WTC11 (cell line): ENCODE results near the gene USP7. TPM values are rescaled to one million over a fixed set of nuclear protein-coding genes. Genes with fewer than 3 reads are reported as not detected.
A peak's percentile ranks its signal among the peaks of the same experiment; 100 is the strongest.

Source experiments
- ATAC-seq: fragments of 200-7000 bp; cut with Tn5 transposase; 2 replicates; pipeline ENCODE4 v1.10.0; 2021; ENCODE audit warnings: mild to moderate bottlenecking, moderate library complexity
- CTCF ChIA-PET: fragments of 300-600 bp; sonication (Branson Sonifier 250); formaldehyde crosslinking; loops from one replicate; lab custom pipeline; 2021; ENCODE audit warnings: antibody characterized with exemption; lab: Charles Lee
- POLR2A ChIA-PET: fragments of 350-600 bp; sonication (Branson Sonifier 250); formaldehyde crosslinking; loops from one replicate; lab custom pipeline; 2021; ENCODE audit warnings: antibody characterized with exemption; lab: Charles Lee
- DNase-seq: peaks from one replicate; pipeline ENCODE4 v3.0.0; 2021; ENCODE audit warnings: low spot score
- H3K27ac Mint-ChIP-seq: 2 replicates; pipeline ENCODE4 v1.8.0; 2021; ENCODE audit warnings: mixed read lengths
- H3K27me3 Mint-ChIP-seq: 2 replicates; pipeline ENCODE4 v1.8.0; 2021; ENCODE audit warnings: low read depth, mild to moderate bottlenecking, moderate library complexity, mixed read lengths
- H3K36me3 Mint-ChIP-seq: 2 replicates; pipeline ENCODE4 v1.8.0; 2021; ENCODE audit warnings: mixed read lengths
- H3K4me1 Mint-ChIP-seq: 2 replicates; pipeline ENCODE4 v1.8.0; 2022; ENCODE audit warnings: mixed read lengths
- H3K4me3 Mint-ChIP-seq: 2 replicates; pipeline ENCODE4 v1.8.0; 2021; ENCODE audit warnings: mild to moderate bottlenecking, moderate library complexity, mixed read lengths
- H3K9me3 Mint-ChIP-seq: 2 replicates; pipeline ENCODE4 v1.8.0; 2021; ENCODE audit warnings: mixed read lengths
- ATF1 ChIP-seq: sonication (generic); formaldehyde crosslinking; IDR thresholded peaks from 2 replicates; pipeline ENCODE4 v1.8.1; 2023; ENCODE audit warnings: mild to moderate bottlenecking, moderate library complexity, missing genetic modification reagents
- CBFB ChIP-seq: sonication (generic); formaldehyde crosslinking; IDR thresholded peaks from 2 replicates; pipeline ENCODE4 v1.8.1; 2022; ENCODE audit warnings: mild to moderate bottlenecking, low read depth, missing genetic modification reagents
- CREB1 ChIP-seq: sonication (generic); formaldehyde crosslinking; IDR thresholded peaks from 2 replicates; pipeline ENCODE4 v1.8.0; 2023; ENCODE audit warnings: mild to moderate bottlenecking, missing genetic modification reagents
- FOXK1 ChIP-seq: sonication (generic); formaldehyde crosslinking; IDR thresholded peaks from 2 replicates; pipeline ENCODE4 v1.8.0; 2022; ENCODE audit warnings: mild to moderate bottlenecking, moderate library complexity, missing genetic modification reagents
- GABPB1 ChIP-seq: sonication (generic); formaldehyde crosslinking; IDR thresholded peaks from 2 replicates; pipeline ENCODE4 v1.8.1; 2023; ENCODE audit warnings: mild to moderate bottlenecking, missing genetic modification reagents
- GRHL2 ChIP-seq: fragments of 250-450 bp; sonication (Bioruptor Pico); IDR thresholded peaks from 2 replicates; pipeline ENCODE4 v1.8.0; 2022; ENCODE audit warnings: mild to moderate bottlenecking, moderate library complexity; ENCODE audit not compliant: insufficient replicate concordance, severe bottlenecking
- GTF2I ChIP-seq: fragments of 250-450 bp; sonication (Bioruptor Pico); conservative IDR thresholded peaks from 2 replicates; pipeline ENCODE4 v1.4.0; 2021; ENCODE audit warnings: mild to moderate bottlenecking
- MXD4 ChIP-seq: fragments of 250-450 bp; sonication (Bioruptor Pico); IDR thresholded peaks from 2 replicates; pipeline ENCODE4 v1.8.0; 2021; ENCODE audit warnings: mild to moderate bottlenecking, moderate library complexity, borderline replicate concordance
- MYBL2 ChIP-seq: sonication (generic); formaldehyde crosslinking; IDR thresholded peaks from 2 replicates; pipeline ENCODE4 v1.8.1; 2023; ENCODE audit warnings: mild to moderate bottlenecking, moderate library complexity, missing genetic modification reagents
- NFE2L1 ChIP-seq: sonication (generic); formaldehyde crosslinking; IDR thresholded peaks from 2 replicates; pipeline ENCODE4 v1.8.1; 2023; ENCODE audit warnings: missing genetic modification reagents
- NFYB ChIP-seq: sonication (generic); formaldehyde crosslinking; conservative IDR thresholded peaks from 2 replicates; pipeline ENCODE4 v1.8.0; 2022; ENCODE audit warnings: low read depth, missing genetic modification reagents
- NR3C1 ChIP-seq: sonication (generic); formaldehyde crosslinking; conservative IDR thresholded peaks from 2 replicates; pipeline ENCODE4 v1.8.1; 2023; ENCODE audit warnings: low read depth, mild to moderate bottlenecking, missing genetic modification reagents
- SP1 ChIP-seq: sonication (generic); formaldehyde crosslinking; conservative IDR thresholded peaks from 2 replicates; pipeline ENCODE4 v1.8.1; 2022; ENCODE audit warnings: missing genetic modification reagents
- ZNF232 ChIP-seq: sonication (generic); formaldehyde crosslinking; IDR thresholded peaks from 2 replicates; pipeline ENCODE4 v1.8.0; 2022; ENCODE audit warnings: mild to moderate bottlenecking, missing genetic modification reagents
- total RNA-seq: library from RNA; stranded (reverse); gene quantifications from 3 replicates; pipeline ENCODE4 v1.2.3, GENCODE V29; 2021
- TF ChIP-seq, protein P1 (sequence below): sonication (generic); formaldehyde crosslinking; IDR thresholded peaks from 2 replicates; pipeline ENCODE4 v1.8.0; 2022; ENCODE audit warnings: mild to moderate bottlenecking, missing genetic modification reagents
- TF ChIP-seq, protein P2 (sequence below): fragments of 250-450 bp; sonication (Bioruptor Pico); IDR thresholded peaks from 2 replicates; pipeline ENCODE4 v1.8.0; 2021; ENCODE audit warnings: mild to moderate bottlenecking
- TF ChIP-seq, protein P3 (sequence below): sonication (generic); formaldehyde crosslinking; conservative IDR thresholded peaks from 2 replicates; pipeline ENCODE4 v1.8.1; 2022; ENCODE audit warnings: mild to moderate bottlenecking, missing genetic modification reagents
- TF ChIP-seq, protein P4 (sequence below): sonication (generic); formaldehyde crosslinking; IDR thresholded peaks from 2 replicates; pipeline ENCODE4 v1.8.1; 2023; ENCODE audit warnings: mild to moderate bottlenecking, moderate library complexity, missing genetic modification reagents

Gene USP7
- total RNA-seq, 1 experiment from 2014 or later: 211 TPM

DNA sequence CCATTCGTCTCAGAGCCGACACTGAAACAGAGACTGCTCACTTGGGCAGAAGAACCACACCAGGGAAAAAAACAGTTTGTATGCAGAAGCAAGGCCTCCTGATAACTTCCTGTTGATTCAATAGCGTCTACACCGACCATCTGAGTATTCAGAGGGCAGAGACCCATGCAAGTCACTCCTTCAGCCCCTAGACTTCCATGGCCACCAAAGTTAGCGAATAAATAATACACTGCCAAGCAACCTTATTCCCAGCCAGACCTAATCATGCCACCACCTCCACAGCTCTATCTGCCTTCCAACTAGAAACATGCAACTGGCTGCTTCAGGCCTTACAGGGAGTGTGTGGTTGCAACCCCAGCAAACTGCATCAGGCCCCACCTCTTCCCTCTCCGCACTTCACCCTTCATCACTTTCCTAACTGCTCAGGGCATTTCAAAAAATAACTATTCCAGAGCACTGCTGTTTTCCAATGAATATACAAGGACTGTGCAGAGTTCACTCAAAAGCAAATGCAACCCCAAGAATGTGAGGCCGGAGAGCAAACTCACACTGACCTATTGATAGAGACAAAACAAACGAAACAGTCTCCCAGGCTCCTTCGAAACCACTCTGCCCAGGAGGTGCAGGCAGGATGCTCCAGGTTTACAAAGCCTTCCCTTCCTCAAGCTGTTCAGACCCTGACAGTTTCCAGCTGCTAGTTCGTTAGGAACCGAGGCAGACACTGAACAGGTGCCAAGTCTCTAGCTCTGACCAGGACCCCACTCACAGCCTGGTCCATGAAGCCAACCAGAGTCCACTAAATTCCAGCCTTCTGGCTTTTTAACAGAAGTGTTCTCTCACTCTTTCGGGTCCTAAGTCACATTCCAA is 3.6 kb downstream of the USP7 start (continued):
- TF ChIP-seq, protein P1, sequence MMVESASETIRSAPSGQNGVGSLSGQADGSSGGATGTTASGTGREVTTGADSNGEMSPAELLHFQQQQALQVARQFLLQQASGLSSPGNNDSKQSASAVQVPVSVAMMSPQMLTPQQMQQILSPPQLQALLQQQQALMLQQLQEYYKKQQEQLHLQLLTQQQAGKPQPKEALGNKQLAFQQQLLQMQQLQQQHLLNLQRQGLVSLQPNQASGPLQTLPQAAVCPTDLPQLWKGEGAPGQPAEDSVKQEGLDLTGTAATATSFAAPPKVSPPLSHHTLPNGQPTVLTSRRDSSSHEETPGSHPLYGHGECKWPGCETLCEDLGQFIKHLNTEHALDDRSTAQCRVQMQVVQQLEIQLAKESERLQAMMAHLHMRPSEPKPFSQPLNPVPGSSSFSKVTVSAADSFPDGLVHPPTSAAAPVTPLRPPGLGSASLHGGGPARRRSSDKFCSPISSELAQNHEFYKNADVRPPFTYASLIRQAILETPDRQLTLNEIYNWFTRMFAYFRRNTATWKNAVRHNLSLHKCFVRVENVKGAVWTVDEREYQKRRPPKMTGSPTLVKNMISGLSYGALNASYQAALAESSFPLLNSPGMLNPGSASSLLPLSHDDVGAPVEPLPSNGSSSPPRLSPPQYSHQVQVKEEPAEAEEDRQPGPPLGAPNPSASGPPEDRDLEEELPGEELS: no peak
- TF ChIP-seq ZNF232 (CRISPR knock-in tag) (no peak), CREB1 (no peak)
- TF ChIP-seq, protein P2, sequence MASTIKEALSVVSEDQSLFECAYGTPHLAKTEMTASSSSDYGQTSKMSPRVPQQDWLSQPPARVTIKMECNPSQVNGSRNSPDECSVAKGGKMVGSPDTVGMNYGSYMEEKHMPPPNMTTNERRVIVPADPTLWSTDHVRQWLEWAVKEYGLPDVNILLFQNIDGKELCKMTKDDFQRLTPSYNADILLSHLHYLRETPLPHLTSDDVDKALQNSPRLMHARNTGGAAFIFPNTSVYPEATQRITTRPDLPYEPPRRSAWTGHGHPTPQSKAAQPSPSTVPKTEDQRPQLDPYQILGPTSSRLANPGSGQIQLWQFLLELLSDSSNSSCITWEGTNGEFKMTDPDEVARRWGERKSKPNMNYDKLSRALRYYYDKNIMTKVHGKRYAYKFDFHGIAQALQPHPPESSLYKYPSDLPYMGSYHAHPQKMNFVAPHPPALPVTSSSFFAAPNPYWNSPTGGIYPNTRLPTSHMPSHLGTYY (CRISPR knock-in tag): no peak

DNA sequence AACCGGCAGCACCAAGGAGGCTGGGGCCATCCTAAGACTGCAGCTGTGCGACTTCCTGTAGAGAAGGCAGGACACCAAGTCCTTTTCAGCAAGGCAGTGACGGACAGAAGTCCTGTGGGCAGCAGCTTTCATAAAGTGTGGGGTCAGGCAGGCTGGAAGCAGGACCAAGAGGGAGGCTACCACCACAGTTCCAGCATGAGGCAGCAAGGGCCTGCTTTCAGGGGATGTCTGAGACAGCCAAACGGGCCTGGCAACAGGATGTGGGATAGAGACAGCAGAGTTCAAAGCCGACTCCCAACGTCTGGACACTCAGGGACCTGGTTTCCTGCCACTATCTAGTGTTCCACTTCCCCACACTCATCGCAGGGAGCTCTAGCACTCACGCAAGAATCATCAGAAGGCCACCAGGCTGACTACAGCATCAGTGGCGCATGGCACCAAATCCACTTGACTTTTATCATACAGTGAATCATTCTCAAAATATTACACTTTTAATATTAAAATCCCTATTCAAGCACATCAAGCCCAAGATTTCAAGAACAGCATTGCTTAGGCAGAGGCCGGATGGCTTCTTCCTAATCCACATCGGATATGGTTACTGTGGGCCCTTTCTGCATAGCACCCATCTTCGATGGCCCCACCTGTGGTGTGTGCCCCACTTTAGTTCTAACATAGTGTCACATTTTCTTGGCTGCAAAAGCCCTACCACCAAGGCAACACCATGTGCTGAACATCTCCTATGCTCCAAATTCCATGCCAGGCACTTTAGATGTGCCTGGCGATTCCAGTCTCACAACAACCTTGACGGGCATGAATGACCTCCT is 5.2 kb downstream of the USP7 start:
- ATAC-seq (peak; percentile 7), DNase-seq (no peak)
- no peaks in the 10 kb centered on the region for H3K9me3 Mint-ChIP-seq
- H3K4me1 Mint-ChIP-seq: peaks cover 76% of the 10 kb centered on the region
- ChIA-PET POLR2A (no interaction called here), CTCF (interaction anchor here (0.9 to 3.8 kb wide), 3 partner anchors 22 to 50 kb away, joined by 3 to 43 read pairs (median 5); no protein-coding TSS in a partner anchor)
- peaks cover 6% of the 10 kb centered on the region for H3K36me3 Mint-ChIP-seq
- peak overlapping the region; percentile 69 for H3K27ac Mint-ChIP-seq
- H3K4me3 Mint-ChIP-seq: peak overlapping the region; percentile 15; the same call in 1 of the 2 replicates
- no peaks in the 10 kb centered on the region for H3K27me3 Mint-ChIP-seq
- TF ChIP-seq GRHL2 (CRISPR knock-in tag) (no peak), GTF2I (CRISPR knock-in tag) (no peak), NR3C1 (CRISPR knock-in tag) (no peak), NFE2L1 (0 out of 2 replicates have a peak, but pooled peaks have one; percentile 39), NFYB (CRISPR knock-in tag) (0 out of 2 replicates have a peak, but pooled peaks have one; percentile 0), MYBL2 (CRISPR knock-in tag) (0 out of 2 replicates have a peak, but pooled peaks have one; percentile 38)

DNA sequence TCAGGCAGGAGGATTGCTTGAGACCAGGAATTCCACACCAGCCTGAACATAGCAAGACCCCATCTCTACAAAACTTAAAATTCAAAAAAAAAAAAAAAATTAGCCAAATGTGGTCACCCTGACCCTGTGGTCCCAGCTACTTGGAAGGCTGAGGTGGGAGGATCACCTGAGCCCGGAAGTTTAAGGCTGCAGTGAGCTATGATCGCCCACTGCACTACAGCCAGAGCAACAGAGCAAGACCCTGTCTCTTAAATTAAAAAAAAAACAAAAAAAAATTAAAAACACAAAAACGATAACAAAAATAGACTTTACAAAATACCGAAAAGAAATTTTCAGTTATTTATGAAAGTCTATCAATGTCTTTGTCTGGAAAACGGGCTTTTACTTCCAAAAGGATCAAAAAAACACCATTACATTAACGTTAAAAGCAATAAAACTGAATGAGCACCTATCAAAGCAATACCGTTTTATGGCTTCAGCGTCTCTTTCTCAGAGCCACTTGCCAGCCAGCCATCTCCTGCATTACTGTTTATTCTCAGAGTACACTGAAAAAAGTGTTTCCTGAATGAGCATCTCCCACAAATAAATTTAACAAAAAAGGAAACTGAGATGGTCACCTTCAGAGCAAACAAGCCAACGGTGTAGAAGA is 6.1 kb downstream of the USP7 start:
- peaks cover 83% of the 10 kb centered on the region for H3K4me1 Mint-ChIP-seq
- H3K27ac Mint-ChIP-seq: peak overlapping the region; percentile 70; the same call in 1 of the 2 replicates
- no peaks in the 10 kb centered on the region for H3K9me3 Mint-ChIP-seq
- TF ChIP-seq GABPB1 (CRISPR knock-in tag): 0 out of 2 replicates have a peak, but pooled peaks have one; percentile 1
- no peak for TF ChIP-seq ATF1
- no peaks in the 10 kb centered on the region for H3K27me3 Mint-ChIP-seq
- H3K36me3 Mint-ChIP-seq: peaks cover 6% of the 10 kb centered on the region
- CTCF ChIA-PET: interaction anchor here (0.9 to 3.8 kb wide), 4 partner anchors 9 to 51 kb away, joined by 3 to 43 read pairs (median 4); no protein-coding TSS in a partner anchor
- no peak for ATAC-seq
- H3K4me3 Mint-ChIP-seq: no peak overlapping the region
- POLR2A ChIA-PET: no interaction called here
- DNase-seq: no peak

DNA sequence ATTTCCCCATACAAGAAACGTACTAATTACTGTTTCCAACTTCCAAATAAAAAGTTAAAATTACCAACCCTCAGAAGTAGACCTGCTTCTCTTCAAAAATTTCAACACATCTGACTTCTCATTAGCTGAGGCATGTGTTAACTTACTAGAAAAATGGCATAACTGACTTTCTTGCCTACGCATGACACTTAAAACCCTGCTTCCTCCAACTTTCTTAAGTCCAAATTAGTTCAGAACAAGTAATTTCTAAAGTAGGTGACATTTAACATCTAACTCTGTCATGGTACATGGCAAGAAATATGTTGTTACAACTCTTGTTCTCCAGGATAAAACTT is 6.7 kb downstream of the USP7 start:
- ChIA-PET CTCF (interaction anchor here (1.5 kb wide), 1 partner anchor 10 kb away, joined by 3 read pairs; no protein-coding TSS in a partner anchor), POLR2A (no interaction called here)
- TF ChIP-seq FOXK1 (no peak), SP1 (no peak), CBFB (CRISPR knock-in tag) (no peak), MXD4 (no peak)
- TF ChIP-seq, protein P3, sequence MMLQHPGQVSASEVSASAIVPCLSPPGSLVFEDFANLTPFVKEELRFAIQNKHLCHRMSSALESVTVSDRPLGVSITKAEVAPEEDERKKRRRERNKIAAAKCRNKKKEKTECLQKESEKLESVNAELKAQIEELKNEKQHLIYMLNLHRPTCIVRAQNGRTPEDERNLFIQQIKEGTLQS: no peak
- TF ChIP-seq, protein P4, sequence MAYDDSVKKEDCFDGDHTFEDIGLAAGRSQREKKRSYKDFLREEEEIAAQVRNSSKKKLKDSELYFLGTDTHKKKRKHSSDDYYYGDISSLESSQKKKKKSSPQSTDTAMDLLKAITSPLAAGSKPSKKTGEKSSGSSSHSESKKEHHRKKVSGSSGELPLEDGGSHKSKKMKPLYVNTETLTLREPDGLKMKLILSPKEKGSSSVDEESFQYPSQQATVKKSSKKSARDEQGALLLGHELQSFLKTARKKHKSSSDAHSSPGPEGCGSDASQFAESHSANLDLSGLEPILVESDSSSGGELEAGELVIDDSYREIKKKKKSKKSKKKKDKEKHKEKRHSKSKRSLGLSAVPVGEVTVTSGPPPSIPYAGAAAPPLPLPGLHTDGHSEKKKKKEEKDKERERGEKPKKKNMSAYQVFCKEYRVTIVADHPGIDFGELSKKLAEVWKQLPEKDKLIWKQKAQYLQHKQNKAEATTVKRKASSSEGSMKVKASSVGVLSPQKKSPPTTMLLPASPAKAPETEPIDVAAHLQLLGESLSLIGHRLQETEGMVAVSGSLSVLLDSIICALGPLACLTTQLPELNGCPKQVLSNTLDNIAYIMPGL (CRISPR knock-in tag): no peak
- DNase-seq (no peak), ATAC-seq (no peak)
- Mint-ChIP-seq H3K4me3 (no peak overlapping the region), H3K27ac (no peak overlapping the region; the same call in 1 of the 2 replicates), H3K27me3 (no peaks in the 10 kb centered on the region), H3K9me3 (no peaks in the 10 kb centered on the region), H3K36me3 (peaks cover 1% of the 10 kb centered on the region; the same call in 1 of the 2 replicates), H3K4me1 (peaks cover 86% of the 10 kb centered on the region)
